HG03097 (cell line): Measurements from ENCODE around the gene SPTSSB.

Experiments used
- ATAC-seq: cut with Tn5 transposase; IDR thresholded peaks from one replicate; pipeline ENCODE4 v1.9.1; 2021; ENCODE audit not compliant: unreplicated experiment, low FRiP score

Gene SPTSSB

GRCh38 chr3:161295325-161295724 is 76.0 kb downstream of the SPTSSB start:
- ATAC-seq = no peak
